Small intestine (tissue), 7 donors: Measurements from ENCODE around the gene HES2. TPM values are rescaled to one million over a fixed set of nuclear protein-coding genes. Genes with fewer than 3 reads are reported as not detected.

ENCODE experiments used
- DNase-seq, 2 donors: peaks; one replicate each; pipeline versions ENCODE4 v3.0.0 to v3.0.0-alpha.2; 2013
- FAIRE-seq: peaks from 2 replicates; lab custom pipeline; 2012; peaks lifted over from hg19 to GRCh38; lab: Jason Lieb, UNC
- H3K27ac ChIP-seq, 3 donors: one replicate each; pipeline ENCODE4 v1.5.1; 2013; ENCODE audit warnings: low read length in 2 of 3, mild to moderate bottlenecking in 2 of 3, control low read depth in 1 of 3, inconsistent platforms in 1 of 3, low read depth in 1 of 3, moderate library complexity in 1 of 3
- H3K27me3 ChIP-seq, 3 donors: one replicate each; pipeline ENCODE4 v1.6.1; 2013; ENCODE audit warnings: low read length in 3 of 3, inconsistent platforms in 1 of 3; ENCODE audit not compliant: control insufficient read depth in 3 of 3, insufficient read depth in 3 of 3
- H3K36me3 ChIP-seq, 3 donors: one replicate each; pipeline ENCODE4 v1.6.1; 2013; ENCODE audit warnings: low read length in 3 of 3, inconsistent platforms in 1 of 3, low read depth in 1 of 3, mild to moderate bottlenecking in 1 of 3, moderate library complexity in 1 of 3; ENCODE audit not compliant: control insufficient read depth in 3 of 3, insufficient read depth in 2 of 3
- H3K4me1 ChIP-seq, 3 donors: one replicate each; pipeline ENCODE4 v1.6.1; 2013; ENCODE audit warnings: low read length in 2 of 3, inconsistent platforms in 1 of 3, low read depth in 1 of 3, mild to moderate bottlenecking in 1 of 3, moderate library complexity in 1 of 3; ENCODE audit not compliant: control insufficient read depth in 3 of 3, insufficient read depth in 2 of 3
- H3K4me3 ChIP-seq, 3 donors: one replicate each; pipeline ENCODE4 v1.5.1; 2013; ENCODE audit warnings: low read length in 3 of 3, control low read depth in 1 of 3, inconsistent platforms in 1 of 3, low read depth in 1 of 3, mild to moderate bottlenecking in 1 of 3, moderate library complexity in 1 of 3
- H3K9me3 ChIP-seq, 2 donors: one replicate each; pipeline ENCODE4 v1.6.1; 2013; ENCODE audit warnings: low read depth in 1 of 2, low read length in 1 of 2; ENCODE audit not compliant: control insufficient read depth in 2 of 2, insufficient read depth in 1 of 2
- WGBS, 3 donors: extraction: QIAGEN DNeasy Blood & Tissue Kit; methylation state at CpG; one replicate each; pipeline ENCODE4 v1.1.7; 2013; 5-methylcytosine and 5-hydroxymethylcytosine counted together
- polyA plus RNA-seq, 4 donors: library from polyadenylated mRNA; stranded (reverse) in 3 of 4; unstranded in 1 of 4; fragments of 200-250 nt in 3 of 4; fragments of 120-200 nt in 1 of 4; gene quantifications; one replicate each; pipeline versions ENCODE4 v1.2.1 to v1.2.3, GENCODE V29; 2013
- donor health status: healthy with polysubstance abuse.
- donor health status: control.
- donor health status: control.
- donor health status: Bipolar disorder and iron deficiency.
- donor health status: healthy.

Gene HES2
- polyA plus RNA-seq, 4 donors: 0.55 to 2.2 (median 1.6) TPM

DNA sequence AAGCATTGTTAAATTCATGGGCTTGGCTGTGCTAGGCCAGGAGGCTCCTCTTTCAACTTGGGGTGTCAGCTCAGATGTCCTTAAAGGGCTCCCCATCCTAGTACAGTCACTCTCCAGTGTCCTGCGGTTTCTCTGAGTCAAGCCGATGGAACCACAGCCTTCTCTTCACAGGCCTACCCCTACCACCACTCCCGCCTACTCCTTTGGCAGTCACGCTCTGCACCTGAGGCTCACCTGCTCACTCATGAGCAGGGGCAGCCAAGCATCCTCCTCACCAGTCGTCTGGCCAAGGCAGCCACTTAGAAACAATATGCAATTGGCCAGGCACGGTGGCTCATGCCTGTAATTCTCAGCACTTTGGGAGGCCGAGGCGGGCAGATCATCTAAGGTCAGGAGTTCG is 29.7 kb downstream of the HES2 start:
- FAIRE-seq: no peak

DNA sequence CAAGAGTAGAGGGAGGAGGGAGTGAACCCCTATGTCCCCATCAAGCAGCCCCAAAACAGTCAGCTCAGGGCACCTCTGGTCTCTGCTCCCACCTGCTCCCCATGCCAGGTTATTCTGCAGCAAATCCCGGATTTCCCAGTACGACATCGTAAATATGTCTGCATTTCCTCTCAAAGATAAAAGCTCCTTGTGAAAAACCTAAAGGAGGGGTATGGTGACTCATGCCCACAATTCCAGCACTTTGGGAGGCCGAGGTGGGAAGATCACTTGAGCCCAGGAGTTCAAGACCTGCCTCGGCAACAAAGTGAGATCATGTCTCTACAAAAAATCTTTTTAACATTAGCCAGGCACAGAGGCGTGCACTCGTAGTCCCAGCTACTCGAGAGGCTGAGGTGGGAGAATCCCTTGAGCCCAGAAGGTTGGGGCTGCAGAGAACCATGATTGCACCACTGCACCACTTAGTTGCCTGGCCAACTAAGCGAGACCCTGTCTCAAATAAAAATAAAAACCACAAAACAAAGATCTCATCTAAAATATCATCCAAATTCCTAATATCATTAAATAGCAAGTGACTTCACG is 33.3 kb downstream of the HES2 start:
- no peaks in the 10 kb centered on the region for H3K4me1 ChIP-seq
- no peaks in the 10 kb centered on the region for H3K27me3 ChIP-seq
- H3K27ac ChIP-seq: no peak overlapping the region
- no peak for DNase-seq
- H3K36me3 ChIP-seq: peaks cover 0 to 3% (median 0%) of the 10 kb centered on the region in 3 donors
- H3K4me3 ChIP-seq: no peak overlapping the region
- WGBS, 3 donors: 60 to 75% (median 70%) methylated on average over 10 of the region's 10 CpGs
- peaks cover 0 to 3% of the 10 kb centered on the region in 2 donors for H3K9me3 ChIP-seq
- FAIRE-seq: no peak

More for the DNA sequence above, 29.7 kb downstream of the HES2 start:
- H3K4me3 ChIP-seq: no peak overlapping the region
- peaks cover 0 to 3% (median 0%) of the 10 kb centered on the region in 3 donors for H3K36me3 ChIP-seq
- no peak overlapping the region for H3K27ac ChIP-seq
- no peaks in the 10 kb centered on the region for H3K9me3 ChIP-seq
- H3K4me1 ChIP-seq: peaks cover 2 to 11% (median 3%) of the 10 kb centered on the region in 3 donors
- WGBS, 3 donors: 87 to 97% (median 92%) methylated on average over 9 of the region's 9 CpGs
- no peak for DNase-seq
- no peaks in the 10 kb centered on the region for H3K27me3 ChIP-seq

DNA sequence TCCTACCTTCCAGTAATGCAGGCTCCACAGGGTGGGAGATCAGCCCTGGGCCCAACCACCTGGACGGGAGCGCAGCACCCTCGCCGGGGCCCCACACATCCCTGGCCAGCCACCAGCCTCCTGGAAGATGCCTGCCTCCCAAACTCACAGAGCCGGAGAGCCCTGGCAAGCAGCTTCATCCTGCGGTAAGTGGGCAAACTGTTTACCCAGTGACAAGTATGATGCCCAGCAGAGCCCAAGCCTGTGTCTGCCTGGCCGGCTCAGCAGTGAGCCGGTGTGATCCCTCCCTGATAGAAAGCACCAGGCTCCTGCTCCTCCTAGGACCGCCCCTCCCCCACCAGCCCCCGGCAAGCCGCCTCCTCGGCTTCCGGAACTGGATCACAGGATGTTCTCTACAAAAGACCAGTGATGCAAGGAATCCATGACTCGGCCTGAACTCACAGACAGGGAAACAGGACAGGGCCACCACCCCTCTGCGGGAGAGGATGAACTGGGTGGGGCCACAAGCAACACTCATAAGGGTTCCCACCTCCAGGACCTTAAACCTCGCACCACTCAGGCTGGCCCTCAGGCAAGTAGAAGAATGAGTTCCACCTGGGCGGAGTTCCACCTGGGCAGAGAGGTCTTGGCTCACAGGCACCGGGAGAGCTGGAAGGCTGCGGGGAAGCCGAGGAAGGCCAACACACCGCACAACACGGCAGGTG is 34.1 kb downstream of the HES2 start:
- no peak for DNase-seq

DNA sequence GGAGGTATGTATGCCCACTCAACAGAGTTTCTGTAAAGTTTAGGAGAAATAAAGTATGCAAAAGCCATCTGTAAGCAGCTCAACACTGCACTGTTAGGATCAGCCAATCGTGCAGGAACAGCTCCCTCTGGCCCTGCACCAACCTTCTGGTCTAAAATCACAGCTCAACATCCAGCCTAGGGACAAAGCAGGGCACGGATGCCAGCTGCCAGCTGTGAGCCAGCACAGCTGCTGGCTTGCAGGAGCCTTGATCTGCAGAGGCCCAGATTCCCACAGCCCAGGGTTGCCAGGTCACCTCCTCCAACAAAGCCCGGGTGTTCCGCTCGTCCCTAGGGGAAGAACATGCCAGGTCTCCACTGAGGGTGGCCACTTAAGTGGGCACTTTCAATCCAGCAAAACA is 34.8 kb downstream of the HES2 start:
- no peak overlapping the region for H3K4me3 ChIP-seq
- FAIRE-seq (no peak), DNase-seq (no peak)
- no peaks in the 10 kb centered on the region for H3K27me3 ChIP-seq
- peaks cover 0 to 3% of the 10 kb centered on the region in 2 donors for H3K9me3 ChIP-seq
- WGBS, 3 donors: 73 to 84% (median 83%) methylated on average over 5 of the region's 5 CpGs
- H3K27ac ChIP-seq: no peak overlapping the region
- no peaks in the 10 kb centered on the region for H3K4me1 ChIP-seq
- H3K36me3 ChIP-seq: peaks cover 0 to 3% (median 0%) of the 10 kb centered on the region in 3 donors

More for the DNA sequence above, 34.1 kb downstream of the HES2 start:
- Histone ChIP-seq H3K4me3 (no peak overlapping the region), H3K36me3 (peaks cover 0 to 3% (median 0%) of the 10 kb centered on the region in 3 donors), H3K27me3 (no peaks in the 10 kb centered on the region), H3K27ac (no peak overlapping the region), H3K9me3 (peaks cover 0 to 3% of the 10 kb centered on the region in 2 donors), H3K4me1 (no peaks in the 10 kb centered on the region)
- FAIRE-seq: no peak
- WGBS, 3 donors: 69 to 89% (median 86%) methylated on average over 22 of the region's 22 CpGs

DNA sequence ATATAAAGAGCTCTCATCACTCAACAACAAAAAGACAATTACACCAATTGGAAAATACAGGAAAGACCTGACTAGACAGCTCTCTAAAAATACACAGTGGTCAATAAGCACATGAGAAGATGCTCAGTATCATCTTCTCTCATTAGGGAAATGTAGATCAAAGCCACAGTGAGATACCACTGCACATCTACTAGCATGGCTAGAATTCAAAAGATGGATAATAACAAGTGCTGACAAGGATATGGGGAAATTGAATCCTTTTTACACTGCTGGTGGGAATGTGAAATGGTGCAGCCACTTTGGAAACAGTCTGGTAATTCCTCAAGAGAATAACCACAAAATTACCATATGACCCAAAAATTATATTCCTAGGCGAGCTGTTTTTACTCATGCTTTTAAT is 35.6 kb downstream of the HES2 start:
- FAIRE-seq: no peak

DNA sequence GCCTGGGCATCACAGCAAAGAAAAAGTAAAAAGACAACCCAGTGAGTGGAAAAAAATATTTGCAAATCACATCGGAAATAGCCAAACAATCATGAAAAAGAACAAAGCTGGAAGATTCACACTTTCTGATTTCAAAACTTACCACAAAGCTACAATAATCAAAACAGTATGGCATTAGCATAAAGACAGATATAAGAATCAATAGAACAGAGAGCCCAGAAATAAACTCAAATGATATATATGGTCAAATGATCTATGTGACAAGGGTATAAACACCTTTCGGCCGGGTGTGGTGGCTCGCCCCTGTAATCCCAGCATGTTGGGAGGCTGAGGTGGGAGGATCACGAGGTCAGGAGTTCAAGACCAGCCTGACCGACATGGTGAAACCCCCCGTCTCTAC is 39.7 kb downstream of the HES2 start:
- no peak overlapping the region for H3K4me3 ChIP-seq
- WGBS, 3 donors: 93 to 98% (median 96%) methylated on average over 7 of the region's 7 CpGs
- no peak for FAIRE-seq
- no peak for DNase-seq
- H3K9me3 ChIP-seq: peaks cover 0 to 3% of the 10 kb centered on the region in 2 donors
- H3K4me1 ChIP-seq: no peaks in the 10 kb centered on the region
- H3K36me3 ChIP-seq: no peaks in the 10 kb centered on the region
- no peaks in the 10 kb centered on the region for H3K27me3 ChIP-seq
- no peak overlapping the region for H3K27ac ChIP-seq

More for the DNA sequence above, 35.6 kb downstream of the HES2 start:
- Histone ChIP-seq H3K4me1 (no peaks in the 10 kb centered on the region), H3K27ac (no peak overlapping the region), H3K27me3 (no peaks in the 10 kb centered on the region), H3K4me3 (no peak overlapping the region), H3K9me3 (peaks cover 0 to 3% of the 10 kb centered on the region in 2 donors), H3K36me3 (peaks cover 0 to 3% (median 0%) of the 10 kb centered on the region in 3 donors)
- no peak for DNase-seq
- 95 to 100% (median 96%) methylated on average over 1 of the region's 1 CpG for WGBS, 3 donors

DNA sequence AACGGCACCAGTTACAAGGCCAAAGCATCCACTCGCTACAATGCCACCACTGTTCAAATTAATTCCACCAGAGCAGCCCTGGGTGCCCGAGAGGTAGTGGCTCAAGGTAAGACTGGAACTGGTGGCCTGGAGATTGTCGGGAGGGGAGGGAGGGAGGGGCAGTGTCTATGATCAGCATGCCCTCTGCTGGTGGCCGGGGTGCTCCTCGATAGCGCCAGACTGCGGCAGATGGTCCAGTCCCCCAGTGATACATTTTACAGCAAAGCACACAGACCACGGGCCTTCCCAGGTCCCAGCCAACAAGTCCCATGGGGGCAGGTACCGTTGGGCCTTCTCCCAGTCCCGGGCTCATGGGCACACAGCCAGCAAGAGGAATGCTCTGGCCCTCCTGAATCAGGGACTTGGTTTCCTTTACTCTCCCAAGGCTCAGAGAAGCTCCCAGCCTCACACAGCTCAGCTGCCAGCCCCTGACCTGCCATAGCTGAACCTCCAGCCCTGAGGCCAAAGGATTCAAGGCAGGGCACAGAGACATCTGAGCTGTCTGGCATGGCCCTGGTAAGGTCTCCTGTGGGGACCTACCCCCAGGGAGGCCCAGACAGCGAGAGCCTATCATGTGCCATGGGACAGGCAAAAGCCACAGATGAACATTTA is 41.5 kb downstream of the HES2 start:
- FAIRE-seq: no peak
- Histone ChIP-seq H3K27me3 (no peaks in the 10 kb centered on the region), H3K36me3 (no peaks in the 10 kb centered on the region), H3K4me1 (no peaks in the 10 kb centered on the region), H3K27ac (no peak overlapping the region), H3K9me3 (no peaks in the 10 kb centered on the region), H3K4me3 (no peak overlapping the region)
- DNase-seq: no peak
- 70 to 75% (median 73%) methylated on average over 11 to 12 of the region's 12 CpGs for WGBS, 3 donors

DNA sequence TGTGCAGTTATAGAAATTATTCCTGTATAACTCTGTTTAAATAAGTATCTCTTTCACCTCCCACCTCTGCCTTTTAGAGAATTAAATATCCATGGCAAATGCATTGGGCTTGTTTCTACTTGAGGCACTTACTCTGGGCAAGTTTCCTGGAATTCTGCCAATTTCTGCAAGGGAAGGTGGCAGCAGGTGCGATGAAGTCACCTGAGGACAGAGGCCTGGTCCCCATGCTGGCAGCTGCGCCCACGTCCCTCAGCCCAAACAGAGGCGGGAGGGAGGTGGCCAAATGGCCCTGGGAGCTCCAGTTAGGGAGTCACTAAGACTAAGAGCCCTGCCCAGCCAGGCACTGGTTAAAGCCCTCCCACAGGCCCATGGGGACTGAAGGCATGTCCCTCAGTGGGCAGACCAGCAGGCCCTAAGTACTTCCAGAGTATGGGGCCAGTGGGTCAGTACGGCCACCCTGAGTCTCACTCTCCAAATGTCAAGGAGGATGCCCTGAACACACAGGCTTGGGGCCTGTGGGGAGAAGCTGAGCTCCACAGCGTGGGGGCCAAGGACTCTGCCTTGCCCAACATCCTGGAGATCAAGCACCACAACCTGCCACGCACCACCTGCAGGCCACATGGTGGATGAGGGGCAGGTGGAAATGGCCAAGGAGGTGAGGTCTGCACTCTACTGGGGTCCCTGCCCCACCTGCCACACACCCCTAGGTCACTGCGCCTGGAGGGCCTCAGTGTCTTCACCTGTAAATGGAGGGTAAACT is 45.6 kb downstream of the HES2 start:
- Histone ChIP-seq H3K36me3 (no peaks in the 10 kb centered on the region), H3K27me3 (no peaks in the 10 kb centered on the region), H3K9me3 (no peaks in the 10 kb centered on the region), H3K4me1 (no peaks in the 10 kb centered on the region), H3K4me3 (no peak overlapping the region), H3K27ac (no peak overlapping the region)
- DNase-seq: peak; percentile 58 to 80
- WGBS, 3 donors: 54 to 80% (median 64%) methylated on average over 8 of the region's 8 CpGs
- FAIRE-seq: no peak
